Measurements from ENCODE around the gene ANXA2R. TPM values are rescaled to one million over a fixed set of nuclear protein-coding genes. Genes with fewer than 3 reads are reported as not detected.

Gene ANXA2R
- total and polyA plus RNA-seq, 2 of the 13 experiments (the other 11 are each of a cell fraction or from before 2014, with no cell fraction given) = 0.95 to 1.3 TPM

DNA sequence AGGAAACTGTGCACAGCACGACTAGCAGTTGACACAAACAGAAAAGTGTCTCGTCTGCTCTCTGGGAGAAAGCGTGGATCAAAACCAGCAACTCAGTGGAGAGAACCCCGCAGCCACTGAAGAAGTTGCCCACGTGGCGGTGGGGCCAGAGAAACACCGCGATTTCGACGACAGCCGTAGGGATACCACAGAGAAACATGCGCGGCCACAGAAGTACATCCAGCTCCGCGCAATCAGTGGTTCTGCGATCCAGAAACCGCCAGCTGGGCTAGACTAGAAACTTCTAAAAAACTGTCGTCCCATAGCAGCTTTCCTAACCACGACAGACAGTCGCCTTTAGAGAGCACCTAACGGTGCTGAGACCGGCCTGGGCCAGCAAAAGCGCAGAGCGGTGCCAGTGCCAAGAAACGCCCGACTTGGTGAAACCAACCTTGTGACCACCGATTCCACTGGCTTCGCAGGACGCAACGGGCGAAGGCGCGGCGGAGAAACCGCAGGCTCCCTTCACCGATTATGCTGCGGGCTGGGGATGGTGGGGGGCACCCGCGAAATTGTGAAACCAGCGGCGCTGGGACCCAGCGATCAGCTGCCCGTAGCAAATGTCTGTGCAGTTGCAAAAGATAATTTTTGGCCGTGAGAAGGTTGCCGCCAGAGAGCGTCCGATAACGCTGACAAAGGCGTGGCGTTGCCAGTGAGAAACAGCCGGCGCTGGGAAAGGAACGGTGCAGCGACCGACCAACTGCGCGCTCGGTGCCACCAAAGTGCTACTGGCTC lies 2.7 kb upstream of the ANXA2R start (continued):
- TF ChIP-seq, protein P1, sequence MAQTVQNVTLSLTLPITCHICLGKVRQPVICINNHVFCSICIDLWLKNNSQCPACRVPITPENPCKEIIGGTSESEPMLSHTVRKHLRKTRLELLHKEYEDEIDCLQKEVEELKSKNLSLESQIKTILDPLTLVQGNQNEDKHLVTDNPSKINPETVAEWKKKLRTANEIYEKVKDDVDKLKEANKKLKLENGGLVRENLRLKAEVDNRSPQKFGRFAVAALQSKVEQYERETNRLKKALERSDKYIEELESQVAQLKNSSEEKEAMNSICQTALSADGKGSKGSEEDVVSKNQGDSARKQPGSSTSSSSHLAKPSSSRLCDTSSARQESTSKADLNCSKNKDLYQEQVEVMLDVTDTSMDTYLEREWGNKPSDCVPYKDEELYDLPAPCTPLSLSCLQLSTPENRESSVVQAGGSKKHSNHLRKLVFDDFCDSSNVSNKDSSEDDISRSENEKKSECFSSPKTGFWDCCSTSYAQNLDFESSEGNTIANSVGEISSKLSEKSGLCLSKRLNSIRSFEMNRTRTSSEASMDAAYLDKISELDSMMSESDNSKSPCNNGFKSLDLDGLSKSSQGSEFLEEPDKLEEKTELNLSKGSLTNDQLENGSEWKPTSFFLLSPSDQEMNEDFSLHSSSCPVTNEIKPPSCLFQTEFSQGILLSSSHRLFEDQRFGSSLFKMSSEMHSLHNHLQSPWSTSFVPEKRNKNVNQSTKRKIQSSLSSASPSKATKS (CRISPR knock-in tag; IDR thresholded peaks at IDR 0.05) = 0 out of 2 replicates have a peak, but pooled peaks have one; percentile 34
- TF ChIP-seq HES4 (CRISPR knock-in tag; IDR thresholded peaks at IDR 0.05; ENCODE audit: borderline replicate concordance) = no peak
- TF ChIP-seq KDM6A (CRISPR knock-in tag; IDR thresholded peaks at IDR 0.05; ENCODE audit: low read depth) = no peak
- no peak for TF ChIP-seq ZNF629 (CRISPR knock-in tag; conservative IDR thresholded peaks at IDR 0.05)
- TF ChIP-seq CBX2 (IDR thresholded peaks at IDR 0.05; ENCODE audit: low read depth, low read length) = no peak
- no peak for TF ChIP-seq CBX2 (CRISPR knock-in tag; IDR thresholded peaks at IDR 0.05; ENCODE audit: low read depth)
- no peak for TF ChIP-seq HCFC1 (IDR thresholded peaks at IDR 0.05; ENCODE audit: low read depth, low read length)
- TF ChIP-seq, protein P2, sequence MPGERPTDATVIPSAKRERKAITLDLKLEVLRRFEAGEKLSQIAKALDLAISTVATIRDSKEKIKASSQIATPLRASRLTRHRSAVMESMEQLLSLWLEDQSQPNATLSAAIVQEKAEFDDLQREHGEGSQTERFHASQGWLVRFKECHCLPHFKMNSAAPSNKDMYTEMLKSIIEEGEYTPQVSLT (CRISPR knock-in tag; IDR thresholded peaks at IDR 0.05; ENCODE audit: borderline replicate concordance, low read depth) = 0 out of 2 replicates have a peak, but pooled peaks have one; percentile 76
- TF ChIP-seq RFX5 (IDR thresholded peaks at IDR 0.05; ENCODE audit: low read depth, low read length) = no peak
- no peak for TF ChIP-seq U2AF2 (IDR thresholded peaks at IDR 0.05; ENCODE audit: low read depth, low read length)
- no peak for TF ChIP-seq GATAD2A (CRISPR knock-in tag; IDR thresholded peaks at IDR 0.05)
- TF ChIP-seq, protein P3, sequence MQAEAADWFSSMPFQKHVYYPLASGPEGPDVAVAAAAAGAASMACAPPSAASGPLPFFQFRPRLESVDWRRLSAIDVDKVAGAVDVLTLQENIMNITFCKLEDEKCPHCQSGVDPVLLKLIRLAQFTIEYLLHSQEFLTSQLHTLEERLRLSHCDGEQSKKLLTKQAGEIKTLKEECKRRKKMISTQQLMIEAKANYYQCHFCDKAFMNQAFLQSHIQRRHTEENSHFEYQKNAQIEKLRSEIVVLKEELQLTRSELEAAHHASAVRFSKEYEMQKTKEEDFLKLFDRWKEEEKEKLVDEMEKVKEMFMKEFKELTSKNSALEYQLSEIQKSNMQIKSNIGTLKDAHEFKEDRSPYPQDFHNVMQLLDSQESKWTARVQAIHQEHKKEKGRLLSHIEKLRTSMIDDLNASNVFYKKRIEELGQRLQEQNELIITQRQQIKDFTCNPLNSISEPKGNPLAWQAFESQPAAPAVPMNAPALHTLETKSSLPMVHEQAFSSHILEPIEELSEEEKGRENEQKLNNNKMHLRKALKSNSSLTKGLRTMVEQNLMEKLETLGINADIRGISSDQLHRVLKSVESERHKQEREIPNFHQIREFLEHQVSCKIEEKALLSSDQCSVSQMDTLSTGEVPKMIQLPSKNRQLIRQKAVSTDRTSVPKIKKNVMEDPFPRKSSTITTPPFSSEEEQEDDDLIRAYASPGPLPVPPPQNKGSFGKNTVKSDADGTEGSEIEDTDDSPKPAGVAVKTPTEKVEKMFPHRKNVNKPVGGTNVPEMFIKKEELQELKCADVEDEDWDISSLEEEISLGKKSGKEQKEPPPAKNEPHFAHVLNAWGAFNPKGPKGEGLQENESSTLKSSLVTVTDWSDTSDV (CRISPR knock-in tag; IDR thresholded peaks at IDR 0.05) = no peak
- no peak; the same call in 1 of the 2 replicates for TF ChIP-seq AHR (CRISPR knock-in tag; IDR thresholded peaks at IDR 0.05)
- no peak for TF ChIP-seq ADNP (CRISPR knock-in tag; IDR thresholded peaks at IDR 0.05)
- no peak for TF ChIP-seq NR2F1 (CRISPR knock-in tag; IDR thresholded peaks at IDR 0.05)
- TF ChIP-seq KDM2A (CRISPR knock-in tag; IDR thresholded peaks at IDR 0.05; ENCODE audit: borderline replicate concordance, low read depth) = no peak; the same call in none of the 2 replicates
- TF ChIP-seq, protein P4, sequence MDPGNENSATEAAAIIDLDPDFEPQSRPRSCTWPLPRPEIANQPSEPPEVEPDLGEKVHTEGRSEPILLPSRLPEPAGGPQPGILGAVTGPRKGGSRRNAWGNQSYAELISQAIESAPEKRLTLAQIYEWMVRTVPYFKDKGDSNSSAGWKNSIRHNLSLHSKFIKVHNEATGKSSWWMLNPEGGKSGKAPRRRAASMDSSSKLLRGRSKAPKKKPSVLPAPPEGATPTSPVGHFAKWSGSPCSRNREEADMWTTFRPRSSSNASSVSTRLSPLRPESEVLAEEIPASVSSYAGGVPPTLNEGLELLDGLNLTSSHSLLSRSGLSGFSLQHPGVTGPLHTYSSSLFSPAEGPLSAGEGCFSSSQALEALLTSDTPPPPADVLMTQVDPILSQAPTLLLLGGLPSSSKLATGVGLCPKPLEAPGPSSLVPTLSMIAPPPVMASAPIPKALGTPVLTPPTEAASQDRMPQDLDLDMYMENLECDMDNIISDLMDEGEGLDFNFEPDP (CRISPR knock-in tag; conservative IDR thresholded peaks at IDR 0.05) = no peak
- no peak for TF ChIP-seq ZNF607 (CRISPR knock-in tag; IDR thresholded peaks at IDR 0.05; ENCODE audit: borderline replicate concordance)
- TF ChIP-seq EZH2 (conservative IDR thresholded peaks at IDR 0.05; ENCODE audit: low read depth, low read length) = no peak
- TF ChIP-seq GPN1 (CRISPR knock-in tag; IDR thresholded peaks at IDR 0.05; ENCODE audit: borderline replicate concordance) = no peak
- TF ChIP-seq IRF2 (CRISPR knock-in tag; IDR thresholded peaks at IDR 0.05) = no peak
- TF ChIP-seq, protein P5, sequence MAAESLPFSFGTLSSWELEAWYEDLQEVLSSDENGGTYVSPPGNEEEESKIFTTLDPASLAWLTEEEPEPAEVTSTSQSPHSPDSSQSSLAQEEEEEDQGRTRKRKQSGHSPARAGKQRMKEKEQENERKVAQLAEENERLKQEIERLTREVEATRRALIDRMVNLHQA (CRISPR knock-in tag; IDR thresholded peaks at IDR 0.05) = no peak
